AG10803 (cell line): ENCODE results near the gene PRKCH.

Experiments used
- DNase-seq: peaks from one replicate; pipeline ENCODE4 v3.0.0; 2010; ENCODE audit warnings: low read depth
- H3K4me3 ChIP-seq: 2 replicates; pipeline ENCODE4 v1.5.1; 2011; ENCODE audit warnings: mild to moderate bottlenecking, low read length, control low read depth
- TF ChIP-seq, protein P1 (sequence below): conservative IDR thresholded peaks from 2 replicates; pipeline ENCODE4 v1.5.1; 2011; ENCODE audit warnings: mild to moderate bottlenecking, low read length, control low read depth, inconsistent platforms

PRKCH gene

DNA sequence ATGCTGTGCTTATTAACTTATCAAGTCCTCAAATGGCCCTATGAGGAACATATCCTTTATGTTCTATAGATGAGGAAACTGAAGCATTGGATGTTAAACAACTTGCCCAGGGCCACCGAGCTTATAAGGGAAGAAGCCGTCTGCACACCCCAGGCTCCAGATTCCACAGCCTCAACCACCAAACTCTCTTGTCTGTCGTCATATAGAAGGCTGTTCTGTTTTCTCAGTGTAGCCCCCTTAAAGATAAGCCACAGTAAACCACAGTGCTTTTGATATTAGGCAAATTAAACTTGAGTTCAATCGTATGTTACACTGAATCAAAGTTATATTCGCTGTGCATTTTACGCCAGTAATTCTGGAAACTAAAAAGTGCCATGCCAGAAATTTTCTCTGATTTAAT is 116.7 kb downstream of the PRKCH start:
- H3K4me3 ChIP-seq = no peak overlapping the region
- DNase-seq = no peak
- TF ChIP-seq, protein P1, sequence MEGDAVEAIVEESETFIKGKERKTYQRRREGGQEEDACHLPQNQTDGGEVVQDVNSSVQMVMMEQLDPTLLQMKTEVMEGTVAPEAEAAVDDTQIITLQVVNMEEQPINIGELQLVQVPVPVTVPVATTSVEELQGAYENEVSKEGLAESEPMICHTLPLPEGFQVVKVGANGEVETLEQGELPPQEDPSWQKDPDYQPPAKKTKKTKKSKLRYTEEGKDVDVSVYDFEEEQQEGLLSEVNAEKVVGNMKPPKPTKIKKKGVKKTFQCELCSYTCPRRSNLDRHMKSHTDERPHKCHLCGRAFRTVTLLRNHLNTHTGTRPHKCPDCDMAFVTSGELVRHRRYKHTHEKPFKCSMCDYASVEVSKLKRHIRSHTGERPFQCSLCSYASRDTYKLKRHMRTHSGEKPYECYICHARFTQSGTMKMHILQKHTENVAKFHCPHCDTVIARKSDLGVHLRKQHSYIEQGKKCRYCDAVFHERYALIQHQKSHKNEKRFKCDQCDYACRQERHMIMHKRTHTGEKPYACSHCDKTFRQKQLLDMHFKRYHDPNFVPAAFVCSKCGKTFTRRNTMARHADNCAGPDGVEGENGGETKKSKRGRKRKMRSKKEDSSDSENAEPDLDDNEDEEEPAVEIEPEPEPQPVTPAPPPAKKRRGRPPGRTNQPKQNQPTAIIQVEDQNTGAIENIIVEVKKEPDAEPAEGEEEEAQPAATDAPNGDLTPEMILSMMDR = no peak

DNA sequence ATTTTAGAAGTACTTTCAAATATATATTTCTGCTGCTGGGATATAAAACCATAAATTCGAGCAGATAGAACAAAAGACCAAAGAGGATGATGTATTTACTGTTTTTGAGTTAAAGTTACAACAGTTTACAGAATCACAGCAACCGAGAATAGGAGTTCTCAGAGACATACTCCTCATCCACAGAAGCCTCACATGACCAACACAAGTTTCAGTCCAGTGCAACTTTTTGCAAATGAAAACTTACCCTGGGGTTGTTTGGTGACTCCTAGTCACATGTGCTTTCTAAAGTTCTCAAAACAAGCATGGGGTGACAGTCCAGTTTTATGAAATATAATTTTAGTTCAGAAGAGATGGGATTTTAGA is 117.1 kb downstream of the PRKCH start:
- TF ChIP-seq, protein P1 = no peak
- no peak for DNase-seq
- H3K4me3 ChIP-seq = no peak overlapping the region

DNA sequence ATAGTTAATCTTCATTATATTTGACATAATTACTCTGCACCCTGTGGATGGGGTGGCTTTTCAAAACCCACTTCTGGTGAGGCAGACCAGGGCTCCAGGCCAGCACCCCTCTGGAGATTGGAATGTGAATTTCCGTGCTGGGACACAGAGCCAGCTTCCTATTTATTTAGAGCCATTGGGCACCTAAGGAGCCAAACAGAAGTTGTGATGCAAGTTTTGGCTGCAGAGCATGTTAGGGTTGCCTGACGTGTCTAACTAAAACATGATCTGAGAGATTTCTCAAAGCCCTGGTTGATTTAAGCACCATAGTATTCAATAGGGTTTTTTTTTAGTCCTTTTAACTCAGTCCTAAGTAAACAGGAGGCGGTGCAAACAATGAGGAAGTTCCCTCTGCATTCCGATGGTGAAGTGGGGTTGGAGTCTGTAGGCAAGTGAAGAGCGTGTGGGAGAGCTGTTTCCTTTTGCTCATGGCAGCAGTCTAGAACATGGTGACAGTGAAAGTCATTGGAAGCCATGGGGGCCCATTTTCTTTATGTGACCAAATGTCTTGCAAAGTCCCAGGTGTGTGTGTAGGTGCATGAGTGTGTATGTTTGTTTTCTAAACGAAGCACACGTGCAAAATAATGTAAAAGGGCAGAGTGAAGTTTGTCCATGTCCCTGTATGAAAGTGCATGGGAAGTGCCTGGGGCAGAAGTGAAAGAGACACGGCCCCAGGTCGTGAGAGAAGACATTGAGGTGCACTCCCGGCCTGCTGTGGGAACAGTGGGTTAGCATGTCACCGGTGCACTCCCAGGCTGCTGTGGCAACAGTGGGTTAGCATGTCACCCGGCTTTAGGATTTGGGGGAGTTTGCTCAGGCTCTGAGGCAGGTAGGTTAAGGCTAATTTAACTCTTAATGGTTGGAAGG is 117.7 kb downstream of the PRKCH start:
- H3K4me3 ChIP-seq = no peak overlapping the region
- DNase-seq = peak; percentile 59
- TF ChIP-seq, protein P1 = no peak

DNA sequence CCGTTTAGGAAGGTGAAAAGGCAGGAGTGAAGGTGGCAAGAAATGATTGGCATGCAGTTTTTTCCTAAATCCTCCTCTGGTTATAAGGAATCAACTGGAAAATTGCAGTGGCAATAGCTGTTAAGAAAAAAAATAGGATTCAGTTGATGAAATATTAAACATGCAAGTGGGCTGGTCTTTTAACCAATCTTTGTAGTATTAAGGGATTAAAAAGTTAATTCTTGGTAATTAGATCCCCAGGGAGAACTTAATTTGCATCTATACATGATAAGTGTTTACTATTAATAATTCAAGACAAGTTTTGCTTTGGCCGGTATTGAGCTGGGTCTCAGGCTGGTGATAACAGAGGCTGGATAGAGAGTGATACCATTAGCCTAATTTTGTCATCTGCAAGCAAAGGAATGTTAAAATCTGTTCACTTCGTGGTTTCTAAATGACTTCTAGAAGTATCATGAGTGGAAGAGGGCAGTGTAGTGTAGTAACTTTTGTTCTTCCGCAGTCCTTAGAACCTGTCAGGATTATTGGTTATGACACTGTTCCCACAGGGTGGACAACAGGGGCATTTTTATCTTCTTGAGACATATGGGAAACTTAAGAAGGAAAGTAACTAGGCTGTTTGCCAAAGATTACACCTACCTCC is 118.5 kb downstream of the PRKCH start:
- TF ChIP-seq, protein P1 = no peak
- DNase-seq = no peak
- H3K4me3 ChIP-seq = no peak overlapping the region

DNA sequence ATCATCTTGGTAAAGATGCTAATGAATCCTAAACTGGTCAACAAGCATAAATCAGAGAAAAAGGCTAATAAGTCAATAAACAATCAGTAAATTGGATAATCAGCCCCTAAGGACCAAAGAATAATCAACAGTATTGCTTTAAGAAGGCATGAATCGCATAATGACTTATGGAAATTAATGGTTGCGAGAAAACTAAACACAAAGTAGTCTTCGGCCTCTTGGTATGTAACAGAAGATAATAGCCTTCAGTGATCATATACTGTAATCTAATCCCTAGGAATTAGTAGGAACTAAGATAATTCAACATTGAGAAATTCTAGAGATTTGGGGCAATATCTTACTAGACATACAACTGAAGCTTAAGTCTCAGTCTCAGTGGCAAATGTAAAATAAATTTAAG is 122.1 kb downstream of the PRKCH start:
- TF ChIP-seq, protein P1 = no peak
- H3K4me3 ChIP-seq = no peak overlapping the region
- DNase-seq = no peak

DNA sequence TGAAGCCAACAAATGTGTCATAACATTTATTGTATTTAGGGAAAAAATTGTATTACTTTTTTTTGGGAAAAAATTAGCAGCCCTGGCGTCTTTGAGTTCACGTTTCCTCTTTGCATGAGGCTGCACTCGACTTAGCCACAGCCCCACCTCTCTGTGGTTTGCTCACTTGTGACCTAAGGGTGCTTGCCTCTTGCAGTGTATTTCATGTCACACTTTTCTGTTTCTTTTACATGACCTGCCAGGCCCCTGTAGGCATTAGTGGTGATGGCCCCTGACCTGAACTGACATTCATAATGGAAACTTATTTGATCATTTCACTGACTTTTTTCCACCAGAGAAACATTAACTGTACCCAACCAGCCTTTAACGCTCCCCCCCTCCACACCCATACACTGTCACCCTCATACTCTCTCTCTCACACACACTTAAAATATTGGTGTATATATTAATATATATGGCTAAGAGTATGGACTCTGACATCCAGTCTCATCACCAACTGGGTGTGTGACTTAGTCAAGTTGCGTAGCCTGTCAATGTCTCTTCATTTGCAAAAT is 122.9 kb downstream of the PRKCH start:
- TF ChIP-seq, protein P1 = no peak
- H3K4me3 ChIP-seq = no peak overlapping the region
- DNase-seq = no peak
